Adipocyte (in vitro differentiated cells): ENCODE data around the gene HMGXB4.

ENCODE experiments used
- DNase-seq: peaks from one replicate; pipeline ENCODE4 v3.0.0-alpha.2; 2015; ENCODE audit warnings: low read depth
- H3K27me3 ChIP-seq: replicated peaks from 2 replicates; pipeline ENCODE4 v1.7.0; 2013; ENCODE audit warnings: mild to moderate bottlenecking, low read length, moderate library complexity; ENCODE audit not compliant: control insufficient read depth, insufficient read depth
- H3K36me3 ChIP-seq: 2 replicates; pipeline ENCODE4 v1.7.0; 2013; ENCODE audit warnings: low read length, mild to moderate bottlenecking, moderate library complexity; ENCODE audit not compliant: control insufficient read depth, insufficient read depth, severe bottlenecking
- H3K4me1 ChIP-seq: 2 replicates; pipeline ENCODE4 v1.7.0; 2013; ENCODE audit warnings: mild to moderate bottlenecking, low read length, moderate library complexity; ENCODE audit not compliant: control insufficient read depth, insufficient read depth
- H3K4me3 ChIP-seq: 2 replicates; pipeline ENCODE4 v1.7.0; 2013; ENCODE audit warnings: mild to moderate bottlenecking, low read length, moderate library complexity
- H3K9ac ChIP-seq: 2 replicates; pipeline ENCODE4 v1.7.0; 2013; ENCODE audit warnings: mild to moderate bottlenecking, low read length, moderate library complexity
- H3K9me3 ChIP-seq: 2 replicates; pipeline ENCODE4 v1.7.0; 2013; ENCODE audit warnings: mild to moderate bottlenecking, low read length, moderate library complexity; ENCODE audit not compliant: control insufficient read depth

The HMGXB4 gene

GRCh38 chr22:35264986-35265385, 7.7 kb downstream of the HMGXB4 start:
- Histone ChIP-seq H3K4me3 (no peak overlapping the region), H3K9me3 (no peaks in the 10 kb centered on the region), H3K36me3 (peaks cover 77% of the 10 kb centered on the region), H3K4me1 (no peaks in the 10 kb centered on the region), H3K27me3 (no peaks in the 10 kb centered on the region), H3K9ac (no peak overlapping the region)
- DNase-seq: no peak

- Histone ChIP-seq H3K4me3 (no peak overlapping the region), H3K36me3 (peaks cover 85% of the 10 kb centered on the region), H3K27me3 (no peaks in the 10 kb centered on the region), H3K9ac (no peak overlapping the region), H3K4me1 (no peaks in the 10 kb centered on the region), H3K9me3 (no peaks in the 10 kb centered on the region)
- no peak for DNase-seq
Measured at GRCh38 chr22:35266277-35266676, 9.0 kb downstream of the HMGXB4 start.

- Histone ChIP-seq H3K36me3 (peaks cover 85% of the 10 kb centered on the region), H3K9me3 (no peaks in the 10 kb centered on the region), H3K9ac (no peak overlapping the region), H3K4me3 (no peak overlapping the region), H3K4me1 (no peaks in the 10 kb centered on the region), H3K27me3 (no peaks in the 10 kb centered on the region)
- DNase-seq: no peak
Measured at GRCh38 chr22:35269630-35270029, 12.3 kb downstream of the HMGXB4 start.

GRCh38 chr22:35274154-35274871, 17.0 kb downstream of the HMGXB4 start:
- Histone ChIP-seq H3K9ac (no peak overlapping the region), H3K4me3 (no peak overlapping the region), H3K36me3 (peaks cover 48% of the 10 kb centered on the region), H3K27me3 (no peaks in the 10 kb centered on the region), H3K9me3 (no peaks in the 10 kb centered on the region), H3K4me1 (no peaks in the 10 kb centered on the region)
- no peak for DNase-seq

GRCh38 chr22:35275580-35275979, 18.3 kb downstream of the HMGXB4 start:
- Histone ChIP-seq H3K4me3 (no peak overlapping the region), H3K4me1 (no peaks in the 10 kb centered on the region), H3K27me3 (no peaks in the 10 kb centered on the region), H3K9ac (no peak overlapping the region), H3K9me3 (no peaks in the 10 kb centered on the region), H3K36me3 (peaks cover 39% of the 10 kb centered on the region)
- DNase-seq: no peak

GRCh38 chr22:35276019-35276418, 18.7 kb downstream of the HMGXB4 start:
- DNase-seq: no peak
- H3K36me3 ChIP-seq: peaks cover 41% of the 10 kb centered on the region
- H3K9me3 ChIP-seq: no peaks in the 10 kb centered on the region
- no peaks in the 10 kb centered on the region for H3K4me1 ChIP-seq
- H3K9ac ChIP-seq: no peak overlapping the region
- H3K27me3 ChIP-seq: no peaks in the 10 kb centered on the region
- H3K4me3 ChIP-seq: no peak overlapping the region

- H3K9me3 ChIP-seq: no peaks in the 10 kb centered on the region
- no peaks in the 10 kb centered on the region for H3K27me3 ChIP-seq
- no peak overlapping the region for H3K9ac ChIP-seq
- no peak for DNase-seq
- H3K36me3 ChIP-seq: peaks cover 85% of the 10 kb centered on the region
- no peaks in the 10 kb centered on the region for H3K4me1 ChIP-seq
- no peak overlapping the region for H3K4me3 ChIP-seq
Measured at GRCh38 chr22:35288116-35288515, 30.8 kb downstream of the HMGXB4 start.

- DNase-seq: peak; percentile 13
- no peaks in the 10 kb centered on the region for H3K27me3 ChIP-seq
- no peaks in the 10 kb centered on the region for H3K4me1 ChIP-seq
- peaks cover 87% of the 10 kb centered on the region for H3K36me3 ChIP-seq
- no peaks in the 10 kb centered on the region for H3K9me3 ChIP-seq
- H3K9ac ChIP-seq: no peak overlapping the region
- no peak overlapping the region for H3K4me3 ChIP-seq
Measured at GRCh38 chr22:35292786-35293185, 35.5 kb downstream of the HMGXB4 start.

- no peaks in the 10 kb centered on the region for H3K27me3 ChIP-seq
- peaks cover 59% of the 10 kb centered on the region for H3K36me3 ChIP-seq
- DNase-seq: no peak
- H3K4me3 ChIP-seq: no peak overlapping the region
- H3K4me1 ChIP-seq: peaks cover 10% of the 10 kb centered on the region
- H3K9ac ChIP-seq: no peak overlapping the region
- no peaks in the 10 kb centered on the region for H3K9me3 ChIP-seq
Measured at GRCh38 chr22:35296051-35296450, 38.8 kb downstream of the HMGXB4 start.

GRCh38 chr22:35299217-35299672, 42.0 kb downstream of the HMGXB4 start:
- Histone ChIP-seq H3K9ac (peak overlapping the region; percentile 96), H3K27me3 (no peaks in the 10 kb centered on the region), H3K36me3 (peaks cover 27% of the 10 kb centered on the region), H3K4me3 (peak overlapping the region; percentile 88), H3K9me3 (no peaks in the 10 kb centered on the region), H3K4me1 (peaks cover 21% of the 10 kb centered on the region)
- DNase-seq: peak; percentile 59

- H3K27me3 ChIP-seq: no peaks in the 10 kb centered on the region
- DNase-seq: peak; percentile 99
- no peaks in the 10 kb centered on the region for H3K9me3 ChIP-seq
- peak within 1 kb of the TSS; percentile 88 for H3K4me3 ChIP-seq
- H3K9ac ChIP-seq: peak within 1 kb of the TSS; percentile 96
- peaks cover 21% of the 10 kb centered on the region for H3K4me1 ChIP-seq
- peaks cover 20% of the 10 kb centered on the region for H3K36me3 ChIP-seq
Measured at GRCh38 chr22:35299673-35300499, 42.6 kb downstream of the HMGXB4 start, which contains the start of gene TOM1. TSS of gene TOM1 (plus strand) at chr22:35299894. CDS start at chr22:35299929, 35 bp downstream.
